HG03442 (cell line): ENCODE data around the gene ZNF385C.
"Not testable (repeated sequence)": the region's sequence is repeated elsewhere in the genome, so short reads cannot be mapped to it uniquely, and the experiment has no call there.

ENCODE experiments used
- ATAC-seq: cut with Tn5 transposase; IDR thresholded peaks from one replicate; pipeline ENCODE4 v1.9.1; 2021; ENCODE audit warnings: mild to moderate bottlenecking, moderate library complexity; ENCODE audit not compliant: unreplicated experiment

The ZNF385C gene, protein sequence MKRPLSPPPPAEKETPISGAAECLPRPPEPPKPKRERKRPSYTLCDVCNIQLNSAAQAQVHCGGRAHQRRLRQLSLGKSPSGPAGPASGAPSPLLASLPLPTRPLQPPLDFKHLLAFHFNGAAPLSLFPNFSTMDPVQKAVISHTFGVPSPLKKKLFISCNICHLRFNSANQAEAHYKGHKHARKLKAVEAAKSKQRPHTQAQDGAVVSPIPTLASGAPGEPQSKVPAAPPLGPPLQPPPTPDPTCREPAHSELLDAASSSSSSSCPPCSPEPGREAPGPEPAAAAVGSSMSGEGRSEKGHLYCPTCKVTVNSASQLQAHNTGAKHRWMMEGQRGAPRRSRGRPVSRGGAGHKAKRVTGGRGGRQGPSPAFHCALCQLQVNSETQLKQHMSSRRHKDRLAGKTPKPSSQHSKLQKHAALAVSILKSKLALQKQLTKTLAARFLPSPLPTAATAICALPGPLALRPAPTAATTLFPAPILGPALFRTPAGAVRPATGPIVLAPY

GRCh38 chr17:42097691-42098631, at the start of gene ZNF385C:
Gene ZNF385C, minus strand, starts transcription at chr17:42098473. Its CDS starts 35,417 bp downstream, at chr17:42063056.
- ATAC-seq: no peak

DNA sequence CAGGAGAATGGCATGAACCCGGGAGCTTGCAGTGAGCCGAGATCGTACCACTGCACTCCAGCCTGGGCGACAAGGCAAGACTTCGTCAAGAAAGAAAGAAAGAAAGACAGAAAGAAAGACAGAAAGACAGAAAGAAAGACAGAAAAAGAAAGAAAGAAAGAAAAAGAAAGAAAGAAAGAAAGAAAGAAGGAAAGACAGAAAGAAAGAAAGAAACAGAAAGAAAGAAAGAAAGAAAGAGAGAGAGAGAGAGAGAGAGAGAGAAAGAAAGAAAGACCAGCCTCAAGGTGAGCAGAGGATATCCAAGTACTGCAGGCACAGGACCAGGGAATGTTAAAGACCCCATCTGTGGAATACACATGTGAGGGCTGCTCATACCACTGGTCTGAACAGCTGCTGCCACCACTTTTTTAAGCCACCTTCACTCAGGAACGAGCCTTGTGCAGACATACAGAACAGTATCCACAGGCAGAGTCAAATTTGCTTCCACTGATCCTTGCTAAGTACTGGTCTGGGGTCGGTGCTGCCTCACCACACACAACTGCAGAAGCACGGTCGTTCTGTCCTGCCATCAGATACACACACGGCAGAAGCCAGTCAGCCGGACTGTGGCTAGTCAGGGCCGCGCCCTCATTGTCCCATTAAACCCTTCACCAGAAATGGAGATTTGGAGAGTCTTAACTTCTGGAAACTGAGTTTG, 48.8 kb upstream of the ZNF385C start:
- no peak for ATAC-seq

GRCh38 chr17:42143138-42143537, 44.9 kb upstream of the ZNF385C start:
- not testable (repeated sequence) for ATAC-seq

- ATAC-seq: no peak
Observed at GRCh38 chr17:42142371-42142896, 44.2 kb upstream of the ZNF385C start.

- ATAC-seq: no peak
Observed at GRCh38 chr17:42141382-42141781, 43.1 kb upstream of the ZNF385C start.

- not testable (repeated sequence) for ATAC-seq
Observed at GRCh38 chr17:42140690-42141089, 42.4 kb upstream of the ZNF385C start.

DNA sequence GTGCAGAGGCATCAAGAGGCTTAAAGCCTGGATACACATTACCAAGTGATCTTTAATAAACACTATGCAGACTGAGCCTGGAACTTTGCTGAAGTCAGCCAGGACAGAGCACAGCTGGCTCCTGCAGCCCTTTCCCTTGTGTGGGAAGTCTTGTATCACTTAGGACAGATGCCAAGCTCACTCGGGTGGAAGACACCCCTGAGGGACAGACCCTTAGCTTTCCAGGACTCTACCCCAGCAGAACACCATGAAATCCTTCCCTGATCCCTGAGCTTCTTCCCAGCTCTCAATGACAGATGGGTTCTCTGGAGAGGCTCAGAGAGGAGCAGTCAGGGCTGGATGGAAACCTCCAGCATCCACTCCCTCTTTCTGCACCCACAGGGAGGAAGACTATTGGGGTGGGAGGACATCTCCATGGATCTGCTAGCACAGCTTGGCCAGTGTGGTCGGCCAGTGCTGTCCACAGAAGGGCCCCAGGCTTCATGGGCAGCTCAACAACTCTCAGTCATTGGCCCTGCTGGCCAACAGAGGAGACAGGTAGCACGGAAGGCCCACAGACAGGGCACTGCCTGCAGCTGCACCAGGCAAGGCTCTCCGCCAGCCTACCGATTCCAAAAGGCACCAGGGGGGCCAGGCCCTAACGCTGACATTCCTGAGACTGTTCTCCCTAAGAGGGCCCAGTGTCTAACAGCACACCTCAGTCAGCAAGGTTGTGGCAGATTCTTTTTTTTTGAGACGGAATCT, 40.6 kb upstream of the ZNF385C start:
- ATAC-seq: no peak

- ATAC-seq: no peak
Observed at GRCh38 chr17:42136654-42137051, 38.4 kb upstream of the ZNF385C start.

DNA sequence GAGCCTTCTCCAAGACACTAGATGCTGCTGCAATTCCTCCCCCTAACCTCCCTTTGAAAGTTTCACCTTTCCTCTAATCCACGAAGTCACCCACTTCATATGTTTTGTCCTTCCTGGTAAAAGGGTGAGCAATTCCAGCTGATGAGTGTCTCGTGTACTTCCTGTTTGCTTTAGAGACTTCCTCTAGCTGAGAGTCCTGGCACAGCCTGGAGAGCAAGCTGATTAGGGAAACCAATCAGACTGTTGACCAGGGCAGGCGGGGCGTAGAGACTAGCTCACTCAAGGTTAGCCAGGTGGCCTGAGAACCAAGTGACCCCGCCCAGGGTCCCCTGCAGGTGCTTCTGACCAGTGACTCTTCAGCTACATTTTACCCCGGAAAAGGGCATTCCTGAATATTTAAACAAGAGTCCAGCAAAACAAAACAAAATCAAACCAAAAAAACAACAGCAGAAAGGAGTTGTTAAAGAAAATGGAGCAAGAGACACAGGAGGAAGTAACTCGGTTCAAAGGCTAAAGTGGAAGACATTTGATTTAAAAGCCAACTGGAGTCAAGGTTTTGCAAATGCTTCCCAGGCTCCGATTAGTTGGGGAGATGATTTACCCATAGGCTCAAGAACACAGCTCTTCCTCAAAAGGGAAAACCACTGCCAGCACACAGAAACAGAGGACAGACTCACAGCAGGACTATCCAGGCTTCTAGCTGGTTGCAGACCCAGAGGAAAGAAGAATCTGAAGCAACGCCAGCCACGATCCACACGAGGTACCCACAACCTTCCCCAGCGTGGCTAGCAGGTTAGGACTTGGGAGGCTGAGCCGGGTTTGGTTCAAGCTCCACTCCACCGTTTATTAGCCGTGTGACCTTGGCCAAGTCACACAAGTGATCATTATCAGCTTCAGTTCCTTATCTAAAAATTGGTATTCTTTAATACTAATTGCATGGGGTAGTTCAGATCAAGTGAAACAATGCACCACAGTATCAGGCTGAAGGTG, 37.7 kb upstream of the ZNF385C start:
- ATAC-seq: no peak

- no peak for ATAC-seq
Observed at GRCh38 chr17:42135151-42135550, 36.9 kb upstream of the ZNF385C start.

- ATAC-seq: no peak
Observed at GRCh38 chr17:42133461-42134041, 35.3 kb upstream of the ZNF385C start.

DNA sequence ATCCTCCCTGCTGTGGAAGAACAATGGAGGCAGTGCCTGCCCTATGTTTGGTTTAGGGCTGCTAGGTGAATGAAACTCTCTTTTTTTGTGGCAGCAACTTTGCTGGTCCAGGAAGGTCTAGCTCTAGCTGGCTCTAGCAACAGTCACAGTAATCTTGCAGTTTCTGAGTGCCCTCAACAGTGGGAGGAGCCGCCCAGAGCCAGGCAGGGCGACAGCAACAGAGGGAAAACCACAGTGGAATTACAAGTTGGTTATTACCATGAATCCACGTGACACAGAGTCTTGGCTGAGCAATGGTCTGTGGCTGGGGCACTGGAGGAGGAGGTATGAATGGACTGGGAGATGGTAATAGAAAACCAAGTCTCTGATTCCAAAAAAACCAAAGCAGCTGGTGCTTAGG, 34.7 kb upstream of the ZNF385C start:
- no peak for ATAC-seq

GRCh38 chr17:42131981-42132432, 33.7 kb upstream of the ZNF385C start:
- no peak for ATAC-seq

- ATAC-seq: no peak
Observed at GRCh38 chr17:42131232-42131631, 33.0 kb upstream of the ZNF385C start.

GRCh38 chr17:42130310-42130936, 32.1 kb upstream of the ZNF385C start:
- ATAC-seq: no peak

DNA sequence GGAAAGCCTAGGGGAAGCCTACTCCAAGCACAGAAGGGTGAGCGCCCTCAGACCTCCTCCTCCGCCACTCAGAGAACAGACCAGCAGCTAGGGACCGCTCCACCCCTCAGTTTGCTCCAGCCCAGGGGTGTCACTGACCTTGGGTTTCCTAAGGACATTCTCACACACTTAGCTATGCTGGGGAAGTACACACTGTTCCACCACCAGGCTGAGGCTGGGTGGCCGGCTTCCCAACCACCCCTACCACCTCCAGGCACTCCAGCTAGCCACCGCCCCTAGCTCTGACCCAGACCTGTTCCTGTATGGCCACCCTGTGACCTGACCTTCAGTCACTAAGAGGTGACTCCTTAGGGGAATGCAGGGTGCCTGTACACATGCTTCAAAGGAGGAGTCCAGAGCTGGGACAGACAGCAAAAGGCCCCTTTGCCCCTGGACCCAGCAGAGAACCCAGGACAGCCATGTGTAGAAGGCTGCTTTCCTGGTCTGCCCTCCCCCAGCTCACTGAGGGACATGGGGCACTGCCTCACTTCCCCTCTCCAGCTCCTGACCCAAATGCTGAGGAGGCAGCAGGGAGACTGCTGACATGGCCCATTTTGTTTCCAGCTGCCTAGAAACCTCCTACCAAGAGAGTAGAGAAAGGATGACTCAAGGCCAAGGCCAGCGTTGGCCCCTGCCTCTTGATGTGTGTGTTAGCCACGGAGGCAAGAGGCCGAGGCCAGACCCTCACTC, 31.0 kb upstream of the ZNF385C start:
- no peak for ATAC-seq

DNA sequence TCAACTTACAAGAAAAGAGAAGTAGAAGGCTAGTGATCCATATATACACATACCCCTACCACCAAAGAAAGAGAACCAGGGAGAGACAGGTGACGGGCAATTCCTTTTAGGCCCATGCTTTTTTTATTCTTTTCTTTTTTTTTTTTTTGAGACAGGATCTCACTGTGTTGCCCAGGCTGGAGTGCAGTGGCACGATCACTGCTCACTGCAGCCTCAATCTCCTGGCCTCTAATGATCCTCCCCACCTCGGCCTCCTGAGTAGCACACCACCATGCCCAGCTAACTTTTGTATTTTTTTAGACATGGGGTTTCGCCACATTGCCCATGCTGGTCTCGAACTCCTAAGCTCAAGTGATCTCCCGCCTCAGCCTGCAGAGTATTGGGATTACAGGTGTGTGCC, 29.1 kb upstream of the ZNF385C start:
- no peak for ATAC-seq
